ENCODE data around the gene PRTFDC1. TPM values are rescaled to one million over a fixed set of nuclear protein-coding genes. Genes with fewer than 3 reads are reported as not detected.

Gene PRTFDC1
- total and polyA plus RNA-seq, 2 donors (not counting 3 experiments of a cell fraction or from before 2014, with no cell fraction given), result 22.0 to 27.0 TPM

- no peaks in the 10 kb centered on the region for H4K20me1 ChIP-seq (replicated peaks; ENCODE audit: control insufficient read depth, extremely low read depth, insufficient read depth, low read length)
- CTCF ChIA-PET, result no interaction called here
Measured at GRCh38 chr10:24910574-24910973, 41.8 kb downstream of the PRTFDC1 start.

More at GRCh38 chr10:24910574-24910973, 41.8 kb downstream of the PRTFDC1 start:
- DNase-seq (ENCODE audit: low read depth, low spot score) (no peak), FAIRE-seq (no peak)
- no peak overlapping the region for H3K4me3 ChIP-seq (replicated peaks in 1 of 3; ENCODE audit: insufficient read depth in 1 of 3, low read depth in 1 of 3, low read length in 3 of 3)
- H2AFZ ChIP-seq (ENCODE audit: low read depth, low read length), result no peak overlapping the region
- H3K4me1 ChIP-seq (ENCODE audit: control insufficient read depth, extremely low read depth, insufficient read depth, low read length), result peaks cover 7% of the 10 kb centered on the region
- no peaks in the 10 kb centered on the region for H3K27me3 ChIP-seq (ENCODE audit: control insufficient read depth in 2 of 2, insufficient read depth in 2 of 2, low read length in 2 of 2)
- H3K27ac ChIP-seq (ENCODE audit: insufficient read depth, low read depth, low read length), result no peak overlapping the region
- H3K9ac ChIP-seq (replicated peaks; ENCODE audit: extremely low read depth, insufficient read depth, low read length), result no peak overlapping the region
- H3K9me3 ChIP-seq (replicated peaks; ENCODE audit: control insufficient read depth, insufficient read depth, low read length), result no peaks in the 10 kb centered on the region
- TF ChIP-seq MAX (IDR thresholded peaks at IDR 0.05; ENCODE audit: insufficient read depth, insufficient read length) (no peak), GATA2 (IDR thresholded peaks at IDR 0.05; ENCODE audit: insufficient read depth, insufficient read length, low read depth, low read length) (no peak), CTCF (IDR thresholded peaks at IDR 0.05; ENCODE audit: extremely low read depth in 1 of 2, insufficient read depth in 1 of 2, low read depth in 1 of 2, low read length in 2 of 2) (no peak), JUN (IDR thresholded peaks at IDR 0.05; ENCODE audit: borderline replicate concordance, insufficient read depth, insufficient read length, low read depth) (no peak), MYC (IDR thresholded peaks at IDR 0.05; ENCODE audit: low read depth, low read length) (no peak), EZH2 (IDR thresholded peaks at IDR 0.05; ENCODE audit: borderline replicate concordance, low read depth, low read length, severe bottlenecking) (no peak), POLR2AphosphoS5 (IDR thresholded peaks at IDR 0.05; ENCODE audit: insufficient read depth, low read depth, low read length) (no peak), POLR2A (IDR thresholded peaks at IDR 0.05; ENCODE audit: low read depth, low read length) (no peak), FOS (IDR thresholded peaks at IDR 0.05; ENCODE audit: borderline replicate concordance, insufficient read depth, low read length) (no peak)
- intact Hi-C loops (cut with micrococcal nuclease) (no loop called here), dilution Hi-C loops (cut with MboI; ENCODE audit: extremely low pct_ligation_motif_present, low sequenced_read_pairs) (no loop called here)
- no peaks in the 10 kb centered on the region for H3K9me1 ChIP-seq (replicated peaks; ENCODE audit: control insufficient read depth, extremely low read depth, insufficient read depth, low read length)
- no peaks in the 10 kb centered on the region for H3K79me2 ChIP-seq (ENCODE audit: control insufficient read depth, insufficient read depth, low read length)
- POLR2A ChIA-PET, result no interaction called here
- no peak overlapping the region for H3K4me2 ChIP-seq (ENCODE audit: insufficient read depth, low read length)
- no TSS peak for BruUV-seq (replicated peaks)
- H3K36me3 ChIP-seq (ENCODE audit: control insufficient read depth in 2 of 2, extremely low read depth in 1 of 2, insufficient read depth in 2 of 2, low read length in 2 of 2), result no peaks in the 10 kb centered on the region

All from endothelial cell of umbilical vein (primary cell).